ENCODE measurements around the gene APPL2.
"Not testable (repeated sequence)": the region's sequence is repeated elsewhere in the genome, so short reads cannot be mapped to it uniquely, and the experiment has no call there.

APPL2 gene

GRCh38 chr12:105252901-105253300, 16.9 kb upstream of the APPL2 start:
- H3K27ac ChIP-seq (ENCODE audit: poor library complexity, severe bottlenecking): peak overlapping the region; percentile 90
- H3K27me3 ChIP-seq (ENCODE audit: insufficient read depth, poor library complexity, severe bottlenecking): no peaks in the 10 kb centered on the region
- H3K9me3 ChIP-seq (ENCODE audit: severe bottlenecking): no peaks in the 10 kb centered on the region
- TF ChIP-seq CTCF (IDR thresholded peaks at IDR 0.05; ENCODE audit: poor library complexity, severe bottlenecking): no peak
- no peaks in the 10 kb centered on the region for H3K36me3 ChIP-seq (ENCODE audit: low read depth)
- peaks cover 39% of the 10 kb centered on the region for H3K4me1 ChIP-seq (ENCODE audit: insufficient read depth, poor library complexity, severe bottlenecking)
- DNase-seq (ENCODE audit: low spot score) (no peak), ATAC-seq (ENCODE audit: low read depth) (no peak)
- H3K4me3 ChIP-seq (ENCODE audit: severe bottlenecking): no peak overlapping the region

GRCh38 chr12:105245776-105246427, 9.9 kb upstream of the APPL2 start:
- H3K4me3 ChIP-seq (ENCODE audit: severe bottlenecking); H3K9me3 ChIP-seq (ENCODE audit: severe bottlenecking); H3K36me3 ChIP-seq (ENCODE audit: low read depth); ATAC-seq (ENCODE audit: low read depth); H3K27ac ChIP-seq (ENCODE audit: poor library complexity, severe bottlenecking); H3K27me3 ChIP-seq (ENCODE audit: insufficient read depth, poor library complexity, severe bottlenecking); H3K4me1 ChIP-seq (ENCODE audit: insufficient read depth, poor library complexity, severe bottlenecking); DNase-seq (ENCODE audit: low spot score): not testable (repeated sequence)

- no peak overlapping the region for H3K4me3 ChIP-seq (ENCODE audit: severe bottlenecking)
- no peak for TF ChIP-seq CTCF (IDR thresholded peaks at IDR 0.05; ENCODE audit: poor library complexity, severe bottlenecking)
- DNase-seq (ENCODE audit: low spot score) (no peak), ATAC-seq (ENCODE audit: low read depth) (no peak)
- no peaks in the 10 kb centered on the region for H3K4me1 ChIP-seq (ENCODE audit: insufficient read depth, poor library complexity, severe bottlenecking)
- H3K36me3 ChIP-seq (ENCODE audit: low read depth): no peaks in the 10 kb centered on the region
- H3K9me3 ChIP-seq (ENCODE audit: severe bottlenecking): no peaks in the 10 kb centered on the region
- H3K27ac ChIP-seq (ENCODE audit: poor library complexity, severe bottlenecking): no peak overlapping the region
- H3K27me3 ChIP-seq (ENCODE audit: insufficient read depth, poor library complexity, severe bottlenecking): no peaks in the 10 kb centered on the region
These were observed 9.3 kb upstream of the APPL2 start for GRCh38 chr12:105245291-105245690.

DNA sequence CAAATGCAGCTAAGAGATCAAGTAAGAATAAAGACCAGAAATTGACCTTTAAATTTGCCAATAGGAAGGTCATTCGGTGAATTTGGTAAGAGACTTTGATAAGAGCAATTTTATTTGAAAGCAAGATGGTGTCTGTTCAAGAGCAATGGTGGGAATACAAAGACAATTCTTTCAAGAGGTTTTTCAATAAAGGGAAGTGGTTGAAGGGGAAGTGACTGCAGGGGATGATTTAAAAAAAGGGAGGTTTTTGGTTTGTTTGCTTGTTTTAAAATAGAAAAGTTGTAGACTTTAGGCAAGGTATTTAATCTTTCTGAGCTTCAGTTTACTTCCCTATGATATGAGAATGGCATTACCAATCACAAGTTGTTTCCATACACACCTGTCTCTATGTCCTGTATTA, 4.3 kb upstream of the APPL2 start:
- DNase-seq (ENCODE audit: low spot score) (no peak), ATAC-seq (ENCODE audit: low read depth) (no peak)
- H3K4me1 ChIP-seq (ENCODE audit: insufficient read depth, poor library complexity, severe bottlenecking): peaks cover 3% of the 10 kb centered on the region
- TF ChIP-seq CTCF (IDR thresholded peaks at IDR 0.05; ENCODE audit: poor library complexity, severe bottlenecking): no peak
- no peaks in the 10 kb centered on the region for H3K27me3 ChIP-seq (ENCODE audit: insufficient read depth, poor library complexity, severe bottlenecking)
- no peaks in the 10 kb centered on the region for H3K9me3 ChIP-seq (ENCODE audit: severe bottlenecking)
- H3K36me3 ChIP-seq (ENCODE audit: low read depth): no peaks in the 10 kb centered on the region
- no peak overlapping the region for H3K27ac ChIP-seq (ENCODE audit: poor library complexity, severe bottlenecking)
- no peak overlapping the region for H3K4me3 ChIP-seq (ENCODE audit: severe bottlenecking)

GRCh38 chr12:105239304-105239703, 3.3 kb upstream of the APPL2 start:
- Histone ChIP-seq H3K36me3 (ENCODE audit: low read depth) (no peaks in the 10 kb centered on the region), H3K4me3 (ENCODE audit: severe bottlenecking) (no peak overlapping the region), H3K27me3 (ENCODE audit: insufficient read depth, poor library complexity, severe bottlenecking) (no peaks in the 10 kb centered on the region), H3K4me1 (ENCODE audit: insufficient read depth, poor library complexity, severe bottlenecking) (peaks cover 10% of the 10 kb centered on the region), H3K9me3 (ENCODE audit: severe bottlenecking) (no peaks in the 10 kb centered on the region), H3K27ac (ENCODE audit: poor library complexity, severe bottlenecking) (no peak overlapping the region)
- ATAC-seq (ENCODE audit: low read depth) (no peak), DNase-seq (ENCODE audit: low spot score) (no peak)
- TF ChIP-seq CTCF (IDR thresholded peaks at IDR 0.05; ENCODE audit: poor library complexity, severe bottlenecking): no peak
